ENCODE measurements around the gene HSD17B8. TPM values are rescaled to one million over a fixed set of nuclear protein-coding genes. Genes with fewer than 3 reads are reported as not detected.

HSD17B8 gene
- total and polyA plus RNA-seq, 7 experiments from 2014 or later, result 9.7 to 67.0 (median 19.2) TPM

DNA sequence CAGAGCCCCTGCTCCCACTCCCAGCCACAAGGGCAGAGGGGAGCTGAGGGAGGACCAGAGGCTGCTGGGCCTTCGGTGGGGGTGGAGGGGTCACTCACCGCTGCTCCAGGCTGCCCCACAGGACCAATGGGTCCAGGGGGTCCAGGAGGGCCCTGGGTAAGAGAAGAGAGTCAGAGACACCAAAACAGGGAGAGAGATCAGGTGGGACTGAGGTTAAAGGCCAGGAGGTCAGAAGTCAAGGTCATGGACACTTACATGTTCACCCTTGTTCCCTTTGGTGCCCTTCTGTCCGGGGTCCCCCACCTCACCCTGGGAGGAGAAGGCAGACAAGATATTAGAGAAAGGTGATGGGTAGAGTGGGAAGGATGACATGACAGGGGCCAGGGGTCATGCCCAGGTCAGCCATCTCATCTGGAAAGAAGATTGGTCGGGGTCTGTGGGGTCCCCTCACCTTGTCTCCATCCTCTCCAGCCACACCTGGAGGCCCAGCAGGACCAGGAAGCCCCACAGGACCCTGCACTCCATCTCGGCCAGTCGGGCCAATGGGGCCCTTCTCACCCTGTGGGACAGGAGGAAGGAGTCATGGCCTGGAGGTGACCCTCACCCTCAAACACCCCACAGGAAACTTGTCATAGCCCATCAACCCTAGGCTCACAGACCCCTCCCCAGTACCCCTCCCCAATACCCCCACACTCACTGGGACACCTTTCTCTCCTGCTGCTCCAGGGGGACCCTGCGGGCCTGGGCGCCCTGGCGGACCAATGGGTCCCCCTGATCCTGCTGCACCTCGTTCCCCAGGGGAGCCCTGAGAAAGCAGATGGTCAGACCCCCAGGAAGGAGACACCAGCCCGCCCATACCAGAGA lies 33.2 kb upstream of the HSD17B8 start:
- ChIA-PET POLR2A (no interaction called here), CTCF (interaction anchor here (0.7 to 1.4 kb wide), 3 partner anchors 13 to 203 kb away, joined by 3 to 7 read pairs (median 3); no protein-coding TSS in a partner anchor)
- H3K27me3 ChIP-seq (ENCODE audit: control insufficient read depth in 2 of 2, insufficient read depth in 2 of 2, low read length in 2 of 2), result no peaks in the 10 kb centered on the region
- no peak overlapping the region for H3K27ac ChIP-seq (ENCODE audit: low read depth, low read length)
- no peaks in the 10 kb centered on the region for H3K36me3 ChIP-seq (ENCODE audit: control insufficient read depth in 2 of 3, insufficient read depth in 3 of 3, low read length in 3 of 3)
- Mint-ChIP-seq H3K27ac (no peak overlapping the region), H3K9me3 (no peaks in the 10 kb centered on the region), H3K4me1 (no peaks in the 10 kb centered on the region), H3K4me3 (no peak overlapping the region), H3K36me3 (no peaks in the 10 kb centered on the region), H3K27me3 (no peaks in the 10 kb centered on the region)
- no peak for DNase-seq
- intact Hi-C loops (cut with micrococcal nuclease), result no loop called here
- ATAC-seq, result no peak
- no peaks in the 10 kb centered on the region for H3K9me3 ChIP-seq (ENCODE audit: control insufficient read depth in 2 of 3, low read length in 3 of 3)
- no peak overlapping the region for H3K4me3 ChIP-seq (ENCODE audit: low read length)
- H3K4me1 ChIP-seq (ENCODE audit: control insufficient read depth in 2 of 2, insufficient read depth in 2 of 2, low read length in 2 of 2), result no peaks in the 10 kb centered on the region

DNA sequence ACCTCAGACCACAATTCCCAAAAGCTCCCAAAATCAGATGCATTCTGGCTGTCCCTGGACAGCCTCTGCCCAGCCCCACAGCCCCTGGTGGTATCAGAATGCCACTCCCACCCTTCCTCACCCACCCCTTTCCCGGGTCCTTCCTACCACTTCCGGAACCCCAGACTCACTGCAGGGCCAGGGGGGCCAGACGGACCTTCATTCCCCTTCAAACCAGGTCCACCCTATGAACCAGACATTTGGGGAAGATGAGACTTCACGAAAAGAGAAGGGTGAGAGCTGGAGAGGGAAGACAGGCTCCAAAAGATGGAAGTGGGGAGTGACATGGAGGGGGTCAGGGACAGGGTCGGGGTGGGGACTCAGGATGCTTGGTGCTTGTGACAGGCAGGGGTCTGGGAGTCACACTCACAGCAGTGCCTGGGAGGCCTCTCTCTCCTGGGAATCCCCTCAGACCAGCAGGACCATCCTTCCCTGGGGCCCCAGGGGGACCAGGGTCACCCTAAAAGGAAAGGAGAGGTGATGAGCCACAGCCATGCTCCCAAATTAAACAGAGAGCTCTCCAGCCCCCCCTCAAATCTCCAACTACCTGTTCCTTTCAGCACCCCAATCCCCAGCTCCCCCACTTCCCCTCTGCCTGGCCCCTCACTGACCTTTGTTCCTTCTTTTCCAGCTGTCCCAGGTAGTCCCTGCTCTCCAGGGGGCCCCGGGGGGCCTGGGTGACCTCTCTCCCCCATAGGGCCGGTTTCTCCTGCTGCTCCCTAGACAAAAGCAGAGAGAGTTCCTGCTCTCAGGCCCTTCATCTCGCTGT lies 32.4 kb upstream of the HSD17B8 start:
- no peaks in the 10 kb centered on the region for H3K9me3 Mint-ChIP-seq

GRCh38 chr6:33172688-33173534 lies 31.5 kb upstream of the HSD17B8 start:
- intact Hi-C loops (cut with micrococcal nuclease), result loop anchor here in 1 of 2 donors (1.0 kb wide), 1 partner anchor 55 kb away; no protein-coding TSS in a partner anchor
- no peak overlapping the region for H3K27ac Mint-ChIP-seq
- H3K9me3 Mint-ChIP-seq, result no peaks in the 10 kb centered on the region
- Histone ChIP-seq H3K4me3 (ENCODE audit: low read length) (no peak overlapping the region), H3K36me3 (ENCODE audit: control insufficient read depth in 2 of 3, insufficient read depth in 3 of 3, low read length in 3 of 3) (no peaks in the 10 kb centered on the region), H3K4me1 (ENCODE audit: control insufficient read depth in 2 of 2, insufficient read depth in 2 of 2, low read length in 2 of 2) (no peaks in the 10 kb centered on the region), H3K27me3 (ENCODE audit: control insufficient read depth in 2 of 2, insufficient read depth in 2 of 2, low read length in 2 of 2) (no peaks in the 10 kb centered on the region), H3K27ac (ENCODE audit: low read depth, low read length) (no peak overlapping the region), H3K9me3 (ENCODE audit: control insufficient read depth in 2 of 3, low read length in 3 of 3) (no peaks in the 10 kb centered on the region)
- no peaks in the 10 kb centered on the region for H3K36me3 Mint-ChIP-seq
- ChIA-PET CTCF (no interaction called here), POLR2A (interaction anchor here (0.5 kb wide), 1 partner anchor 76 kb away, joined by 5 read pairs; no protein-coding TSS in a partner anchor)
- no peaks in the 10 kb centered on the region for H3K4me1 Mint-ChIP-seq
- no peak overlapping the region for H3K4me3 Mint-ChIP-seq
- no peaks in the 10 kb centered on the region for H3K27me3 Mint-ChIP-seq
- DNase-seq, result peak in 1 of 9 donors; percentile 10
- no peak for ATAC-seq

More for the DNA sequence above, 32.4 kb upstream of the HSD17B8 start:
- intact Hi-C loops (cut with micrococcal nuclease), result loop anchor here in 1 of 2 donors (1.0 kb wide), 1 partner anchor 54 kb away; no protein-coding TSS in a partner anchor
- H3K27ac Mint-ChIP-seq, result no peak overlapping the region
- no peaks in the 10 kb centered on the region for H3K36me3 ChIP-seq (ENCODE audit: control insufficient read depth in 2 of 3, insufficient read depth in 3 of 3, low read length in 3 of 3)
- no peaks in the 10 kb centered on the region for H3K27me3 Mint-ChIP-seq
- no peak overlapping the region for H3K4me3 Mint-ChIP-seq
- H3K4me1 ChIP-seq (ENCODE audit: control insufficient read depth in 2 of 2, insufficient read depth in 2 of 2, low read length in 2 of 2), result no peaks in the 10 kb centered on the region
- H3K36me3 Mint-ChIP-seq, result no peaks in the 10 kb centered on the region
- ChIA-PET POLR2A (no interaction called here), CTCF (interaction anchor here (0.7 to 1.4 kb wide), 3 partner anchors 12 to 204 kb away, joined by 3 to 7 read pairs (median 3); no protein-coding TSS in a partner anchor)
- H3K27ac ChIP-seq (ENCODE audit: low read depth, low read length), result no peak overlapping the region
- H3K27me3 ChIP-seq (ENCODE audit: control insufficient read depth in 2 of 2, insufficient read depth in 2 of 2, low read length in 2 of 2), result no peaks in the 10 kb centered on the region
- H3K4me3 ChIP-seq (ENCODE audit: low read length), result no peak overlapping the region
- DNase-seq (no peak), ATAC-seq (no peak)
- no peaks in the 10 kb centered on the region for H3K9me3 ChIP-seq (ENCODE audit: control insufficient read depth in 2 of 3, low read length in 3 of 3)
- no peaks in the 10 kb centered on the region for H3K4me1 Mint-ChIP-seq

GRCh38 chr6:33173535-33174180 lies 30.8 kb upstream of the HSD17B8 start:
- Histone ChIP-seq H3K9me3 (ENCODE audit: control insufficient read depth in 2 of 3, low read length in 3 of 3) (no peaks in the 10 kb centered on the region), H3K27me3 (ENCODE audit: control insufficient read depth in 2 of 2, insufficient read depth in 2 of 2, low read length in 2 of 2) (no peaks in the 10 kb centered on the region), H3K4me1 (ENCODE audit: control insufficient read depth in 2 of 2, insufficient read depth in 2 of 2, low read length in 2 of 2) (no peaks in the 10 kb centered on the region), H3K4me3 (ENCODE audit: low read length) (no peak overlapping the region), H3K36me3 (ENCODE audit: control insufficient read depth in 2 of 3, insufficient read depth in 3 of 3, low read length in 3 of 3) (no peaks in the 10 kb centered on the region), H3K27ac (ENCODE audit: low read depth, low read length) (no peak overlapping the region)
- ChIA-PET CTCF (no interaction called here), POLR2A (interaction anchor here (0.5 kb wide), 1 partner anchor 76 kb away, joined by 5 read pairs; no protein-coding TSS in a partner anchor)
- Mint-ChIP-seq H3K36me3 (no peaks in the 10 kb centered on the region), H3K4me3 (no peak overlapping the region), H3K27ac (no peak overlapping the region), H3K9me3 (no peaks in the 10 kb centered on the region), H3K4me1 (peaks cover 0 to 2% (median 0%) of the 10 kb centered on the region in 7 donors), H3K27me3 (no peaks in the 10 kb centered on the region)
- no peak for DNase-seq
- no peak for ATAC-seq
- intact Hi-C loops (cut with micrococcal nuclease), result no loop called here

DNA sequence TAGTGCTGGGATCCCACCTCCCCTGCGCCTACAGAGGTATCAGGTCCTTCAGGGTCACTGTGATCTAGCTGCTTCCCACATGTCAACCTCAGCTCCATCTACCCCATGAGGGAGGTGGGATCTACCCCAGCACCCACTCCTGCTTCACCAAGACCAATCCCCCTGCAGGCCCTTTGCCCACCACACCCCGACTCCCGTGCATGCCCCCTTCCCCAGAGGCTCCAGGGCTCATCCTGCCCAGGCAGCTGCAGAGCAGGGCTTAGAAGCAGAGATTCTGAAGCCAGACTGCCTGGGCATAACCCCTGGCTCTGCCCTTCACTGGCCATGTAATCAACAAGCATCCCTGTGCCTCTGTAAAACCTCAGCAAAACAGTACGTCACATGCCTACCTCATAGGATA lies 29.7 kb upstream of the HSD17B8 start:
- peaks cover 0 to 2% (median 0%) of the 10 kb centered on the region in 7 donors for H3K4me1 Mint-ChIP-seq
- intact Hi-C loops (cut with micrococcal nuclease), result no loop called here
- CTCF ChIA-PET, result no interaction called here
- no peaks in the 10 kb centered on the region for H3K36me3 ChIP-seq (ENCODE audit: control insufficient read depth in 2 of 3, insufficient read depth in 3 of 3, low read length in 3 of 3)
- no peaks in the 10 kb centered on the region for H3K36me3 Mint-ChIP-seq
- H3K27ac ChIP-seq (ENCODE audit: low read depth, low read length), result no peak overlapping the region
- H3K4me3 Mint-ChIP-seq, result no peak overlapping the region
- POLR2A ChIA-PET, result interaction anchor here (0.8 kb wide), 1 partner anchor 17 kb away, joined by 3 read pairs; the partner anchor contains the start of gene COL11A2
- H3K27me3 ChIP-seq (ENCODE audit: control insufficient read depth in 2 of 2, insufficient read depth in 2 of 2, low read length in 2 of 2), result no peaks in the 10 kb centered on the region
- no peak for ATAC-seq
- no peaks in the 10 kb centered on the region for H3K27me3 Mint-ChIP-seq
- peaks cover 0 to under 1% (median 0%) of the 10 kb centered on the region in 11 donors for H3K9me3 Mint-ChIP-seq
- peak overlapping the region in 1 of 9 donors; percentile 5 for H3K27ac Mint-ChIP-seq
- no peak overlapping the region for H3K4me3 ChIP-seq (ENCODE audit: low read length)
- no peaks in the 10 kb centered on the region for H3K9me3 ChIP-seq (ENCODE audit: control insufficient read depth in 2 of 3, low read length in 3 of 3)
- no peak for DNase-seq
- no peaks in the 10 kb centered on the region for H3K4me1 ChIP-seq (ENCODE audit: control insufficient read depth in 2 of 2, insufficient read depth in 2 of 2, low read length in 2 of 2)

Measured in naive thymus-derived CD4-positive, alpha-beta T cell (primary cell).